ENCODE measurements around the gene SP140L. TPM values are rescaled to one million over a fixed set of nuclear protein-coding genes. Genes with fewer than 3 reads are reported as not detected.

Gene SP140L
- total RNA-seq, 1 donor from 2014 or later: 7.9 TPM

DNA sequence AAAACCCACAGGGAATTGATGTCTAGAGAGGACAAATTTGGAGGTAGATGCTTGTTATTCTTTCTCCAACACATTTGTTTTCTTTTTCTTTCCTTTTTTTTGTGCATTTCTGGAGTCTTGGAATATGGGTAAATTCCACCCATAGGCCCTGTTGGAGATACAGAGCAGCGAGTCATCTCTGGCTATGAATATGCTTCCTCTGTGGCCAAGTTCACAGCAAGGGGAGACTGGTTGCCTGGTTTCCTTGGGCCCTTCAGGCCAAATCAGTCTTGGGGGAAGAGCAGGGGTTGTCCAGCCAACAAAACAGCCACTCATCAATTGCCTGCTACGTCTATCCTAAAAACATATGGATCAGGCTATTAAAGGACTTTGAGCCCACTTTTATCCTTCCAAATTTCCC, 116.5 kb downstream of the SP140L start:
- DNase-seq (ENCODE audit: low read depth): no peak
- Histone ChIP-seq H3K4me3 (ENCODE audit: low read depth, low read length) (no peak overlapping the region), H3K36me3 (ENCODE audit: control insufficient read depth, insufficient read depth, low read length) (no peaks in the 10 kb centered on the region), H3K27me3 (ENCODE audit: control insufficient read depth, insufficient read depth, low read length) (no peaks in the 10 kb centered on the region)
- TF ChIP-seq, protein P1, sequence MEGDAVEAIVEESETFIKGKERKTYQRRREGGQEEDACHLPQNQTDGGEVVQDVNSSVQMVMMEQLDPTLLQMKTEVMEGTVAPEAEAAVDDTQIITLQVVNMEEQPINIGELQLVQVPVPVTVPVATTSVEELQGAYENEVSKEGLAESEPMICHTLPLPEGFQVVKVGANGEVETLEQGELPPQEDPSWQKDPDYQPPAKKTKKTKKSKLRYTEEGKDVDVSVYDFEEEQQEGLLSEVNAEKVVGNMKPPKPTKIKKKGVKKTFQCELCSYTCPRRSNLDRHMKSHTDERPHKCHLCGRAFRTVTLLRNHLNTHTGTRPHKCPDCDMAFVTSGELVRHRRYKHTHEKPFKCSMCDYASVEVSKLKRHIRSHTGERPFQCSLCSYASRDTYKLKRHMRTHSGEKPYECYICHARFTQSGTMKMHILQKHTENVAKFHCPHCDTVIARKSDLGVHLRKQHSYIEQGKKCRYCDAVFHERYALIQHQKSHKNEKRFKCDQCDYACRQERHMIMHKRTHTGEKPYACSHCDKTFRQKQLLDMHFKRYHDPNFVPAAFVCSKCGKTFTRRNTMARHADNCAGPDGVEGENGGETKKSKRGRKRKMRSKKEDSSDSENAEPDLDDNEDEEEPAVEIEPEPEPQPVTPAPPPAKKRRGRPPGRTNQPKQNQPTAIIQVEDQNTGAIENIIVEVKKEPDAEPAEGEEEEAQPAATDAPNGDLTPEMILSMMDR (IDR thresholded peaks at IDR 0.05; ENCODE audit: insufficient read depth, low read length, poor library complexity, severe bottlenecking): no peak

GRCh38 chr2:230444832-230445231, 117.8 kb downstream of the SP140L start:
- no peaks in the 10 kb centered on the region for H3K36me3 ChIP-seq (ENCODE audit: control insufficient read depth, insufficient read depth, low read length)
- TF ChIP-seq, protein P1 (IDR thresholded peaks at IDR 0.05; ENCODE audit: insufficient read depth, low read length, poor library complexity, severe bottlenecking): no peak
- no peak overlapping the region for H3K4me3 ChIP-seq (ENCODE audit: low read depth, low read length)
- no peaks in the 10 kb centered on the region for H3K27me3 ChIP-seq (ENCODE audit: control insufficient read depth, insufficient read depth, low read length)
- no peak for DNase-seq (ENCODE audit: low read depth)

DNA sequence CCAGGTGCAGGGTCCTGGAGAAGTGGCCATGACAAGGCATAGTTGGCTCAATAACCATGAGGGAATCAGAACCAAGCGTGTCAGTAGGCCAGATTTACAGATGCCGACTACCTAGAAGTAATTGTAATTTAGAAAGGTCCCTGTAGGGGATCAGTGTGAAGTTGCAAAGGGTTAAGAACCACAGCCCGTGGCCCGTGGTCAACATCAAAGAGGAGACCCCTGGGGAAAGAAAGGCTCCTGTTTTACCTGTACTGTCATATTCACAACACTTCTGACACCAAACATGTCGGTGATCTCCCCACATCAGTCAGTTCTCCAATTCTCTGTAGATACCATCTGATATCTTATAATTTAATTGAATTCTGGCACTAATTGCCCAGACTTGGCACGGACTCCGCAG, 120.0 kb downstream of the SP140L start:
- Histone ChIP-seq H3K4me3 (ENCODE audit: low read depth, low read length) (no peak overlapping the region), H3K36me3 (ENCODE audit: control insufficient read depth, insufficient read depth, low read length) (no peaks in the 10 kb centered on the region), H3K27me3 (ENCODE audit: control insufficient read depth, insufficient read depth, low read length) (no peaks in the 10 kb centered on the region)
- DNase-seq (ENCODE audit: low read depth): no peak
- TF ChIP-seq, protein P1 (IDR thresholded peaks at IDR 0.05; ENCODE audit: insufficient read depth, low read length, poor library complexity, severe bottlenecking): no peak

GRCh38 chr2:230447455-230448451, 120.8 kb downstream of the SP140L start:
- H3K27me3 ChIP-seq (ENCODE audit: control insufficient read depth, insufficient read depth, low read length): no peaks in the 10 kb centered on the region
- no peaks in the 10 kb centered on the region for H3K36me3 ChIP-seq (ENCODE audit: control insufficient read depth, insufficient read depth, low read length)
- DNase-seq (ENCODE audit: low read depth): no peak
- no peak overlapping the region for H3K4me3 ChIP-seq (ENCODE audit: low read depth, low read length)
- TF ChIP-seq, protein P1 (IDR thresholded peaks at IDR 0.05; ENCODE audit: insufficient read depth, low read length, poor library complexity, severe bottlenecking): no peak

GRCh38 chr2:230449901-230450467, 123.0 kb downstream of the SP140L start:
- DNase-seq (ENCODE audit: low read depth): no peak
- no peaks in the 10 kb centered on the region for H3K27me3 ChIP-seq (ENCODE audit: control insufficient read depth, insufficient read depth, low read length)
- H3K36me3 ChIP-seq (ENCODE audit: control insufficient read depth, insufficient read depth, low read length): no peaks in the 10 kb centered on the region
- H3K4me3 ChIP-seq (ENCODE audit: low read depth, low read length): no peak overlapping the region
- TF ChIP-seq, protein P1 (IDR thresholded peaks at IDR 0.05; ENCODE audit: insufficient read depth, low read length, poor library complexity, severe bottlenecking): no peak

All from kidney epithelial cell (primary cell).